KOPT-K1 (cell line): ENCODE results near the gene GPR132.
"Not testable (repeated sequence)": the region's sequence is repeated elsewhere in the genome, so short reads cannot be mapped to it uniquely, and the experiment has no call there.

Experiments used
- H3K27ac ChIP-seq: fragments of 200-600 bp; sonication (generic); 2 replicates; pipeline ENCODE4 v1.5.1; 2016; ENCODE audit warnings: antibody characterized with exemption, mild to moderate bottlenecking, low read depth, low read length; ENCODE audit not compliant: poor library complexity, severe bottlenecking
- H3K36me3 ChIP-seq: fragments of 200-600 bp; sonication (generic); 2 replicates; pipeline ENCODE4 v1.5.1; 2017; ENCODE audit warnings: antibody characterized with exemption, mild to moderate bottlenecking, low read length, moderate library complexity; ENCODE audit not compliant: insufficient read depth
- H3K9me3 ChIP-seq: fragments of 200-600 bp; sonication (generic); 2 replicates; pipeline ENCODE4 v1.5.1; 2017; ENCODE audit warnings: antibody characterized with exemption, low read length, mild to moderate bottlenecking; ENCODE audit not compliant: insufficient read depth, poor library complexity, severe bottlenecking

The GPR132 gene

DNA sequence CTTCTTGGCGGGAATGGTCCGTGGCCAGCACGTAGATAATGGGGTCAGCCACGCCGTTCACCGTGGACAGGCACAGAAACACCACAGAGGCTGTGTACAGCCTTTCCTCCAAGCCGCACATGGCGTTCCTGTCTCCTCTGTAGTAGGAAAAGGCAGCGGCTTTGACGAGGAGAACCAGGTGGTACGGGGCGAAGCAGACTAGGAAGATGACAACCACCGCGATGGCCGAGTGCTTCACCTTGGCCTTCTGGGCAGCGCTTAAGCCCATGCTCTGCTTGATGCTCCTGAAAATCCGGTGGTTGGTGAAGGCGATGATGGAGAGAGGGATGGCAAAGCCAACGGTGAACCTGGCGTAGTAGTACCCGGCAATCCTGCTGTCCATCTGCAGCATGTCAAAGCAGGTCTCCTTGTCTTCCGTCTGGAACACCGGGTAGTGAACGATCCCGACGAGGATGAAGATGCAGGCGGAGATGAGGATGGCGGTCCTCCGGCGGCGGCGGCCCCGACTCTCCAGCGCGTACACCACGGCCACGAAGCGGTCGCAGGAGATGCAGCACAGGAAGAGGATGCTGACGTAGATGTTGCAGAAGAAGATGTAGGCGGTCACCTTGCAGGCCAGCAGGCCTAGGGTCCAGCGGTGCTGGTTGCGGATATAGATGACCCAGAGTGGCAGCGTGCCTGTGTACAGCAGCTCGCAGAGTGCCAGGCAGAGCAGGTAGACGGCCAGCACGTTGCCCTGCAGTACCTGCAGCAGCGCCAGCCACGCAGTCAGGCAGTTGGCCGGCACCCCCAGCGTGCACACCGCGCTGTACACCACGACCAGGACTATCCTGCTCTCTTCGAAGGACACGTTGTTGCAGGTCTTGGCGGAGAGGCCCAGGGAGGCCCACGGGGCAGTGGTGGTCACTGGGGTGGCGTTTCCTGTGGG lies 13.8 kb downstream of the GPR132 start:
- no peaks in the 10 kb centered on the region for H3K36me3 ChIP-seq
- H3K9me3 ChIP-seq, result no peaks in the 10 kb centered on the region
- H3K27ac ChIP-seq, result no peak overlapping the region

DNA sequence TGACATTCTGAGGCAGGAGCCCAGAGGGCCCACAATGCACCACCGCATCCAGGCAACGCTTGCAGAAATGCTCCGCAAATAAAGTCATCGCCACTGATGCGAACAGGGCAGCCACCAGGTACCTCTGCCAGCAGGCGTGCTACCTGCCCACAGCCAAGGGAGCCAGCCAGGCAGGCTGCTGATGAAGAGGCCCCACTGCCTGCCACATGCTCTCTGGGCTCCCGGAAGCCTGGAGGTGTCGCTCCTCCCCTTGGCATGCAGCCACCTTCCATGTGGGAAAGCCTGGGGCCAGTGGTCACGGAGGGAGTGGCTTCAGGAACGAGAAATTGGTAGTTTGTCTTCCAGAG lies 14.7 kb downstream of the GPR132 start:
- no peaks in the 10 kb centered on the region for H3K36me3 ChIP-seq
- H3K27ac ChIP-seq, result no peak overlapping the region
- no peaks in the 10 kb centered on the region for H3K9me3 ChIP-seq

DNA sequence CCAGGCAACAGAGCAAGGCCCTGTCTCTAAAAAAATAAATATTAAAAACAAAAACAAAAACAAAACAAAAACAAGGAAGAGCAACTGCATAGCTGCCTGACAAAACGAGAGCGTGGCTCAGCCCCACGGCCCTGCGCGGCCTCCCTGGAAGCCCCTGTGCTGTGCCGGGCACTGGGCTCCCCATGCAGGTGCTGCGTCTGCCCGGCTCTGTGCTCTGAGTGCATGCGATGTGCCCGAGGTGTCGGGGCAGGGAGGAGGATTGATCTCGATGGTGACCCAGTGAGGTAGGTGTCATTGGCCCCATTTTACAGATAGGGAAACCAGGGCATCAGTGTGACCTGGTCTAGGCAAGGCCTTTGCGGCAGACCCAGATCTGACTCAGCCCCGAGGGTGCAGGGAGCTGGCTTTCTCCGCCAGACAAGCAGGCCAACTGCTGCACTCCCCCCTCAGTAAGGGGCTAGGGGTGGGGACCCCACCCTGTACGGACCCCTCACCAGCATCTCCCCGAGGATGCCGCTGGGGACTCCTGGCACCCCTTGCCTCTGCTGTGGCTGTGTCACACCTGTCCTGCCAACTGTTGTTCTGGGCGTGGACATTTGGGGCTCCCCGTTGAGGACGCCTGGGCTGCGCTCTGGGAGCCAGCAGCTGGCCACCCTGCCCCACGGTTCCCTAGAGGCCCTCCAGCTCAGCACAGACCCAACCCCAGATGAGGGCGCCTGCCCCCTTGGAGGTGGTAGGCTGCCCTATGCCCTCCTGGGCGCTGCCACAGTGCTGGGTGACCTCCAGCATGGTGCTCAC lies 15.3 kb downstream of the GPR132 start:
- Histone ChIP-seq H3K27ac (no peak overlapping the region), H3K9me3 (no peaks in the 10 kb centered on the region), H3K36me3 (no peaks in the 10 kb centered on the region)

DNA sequence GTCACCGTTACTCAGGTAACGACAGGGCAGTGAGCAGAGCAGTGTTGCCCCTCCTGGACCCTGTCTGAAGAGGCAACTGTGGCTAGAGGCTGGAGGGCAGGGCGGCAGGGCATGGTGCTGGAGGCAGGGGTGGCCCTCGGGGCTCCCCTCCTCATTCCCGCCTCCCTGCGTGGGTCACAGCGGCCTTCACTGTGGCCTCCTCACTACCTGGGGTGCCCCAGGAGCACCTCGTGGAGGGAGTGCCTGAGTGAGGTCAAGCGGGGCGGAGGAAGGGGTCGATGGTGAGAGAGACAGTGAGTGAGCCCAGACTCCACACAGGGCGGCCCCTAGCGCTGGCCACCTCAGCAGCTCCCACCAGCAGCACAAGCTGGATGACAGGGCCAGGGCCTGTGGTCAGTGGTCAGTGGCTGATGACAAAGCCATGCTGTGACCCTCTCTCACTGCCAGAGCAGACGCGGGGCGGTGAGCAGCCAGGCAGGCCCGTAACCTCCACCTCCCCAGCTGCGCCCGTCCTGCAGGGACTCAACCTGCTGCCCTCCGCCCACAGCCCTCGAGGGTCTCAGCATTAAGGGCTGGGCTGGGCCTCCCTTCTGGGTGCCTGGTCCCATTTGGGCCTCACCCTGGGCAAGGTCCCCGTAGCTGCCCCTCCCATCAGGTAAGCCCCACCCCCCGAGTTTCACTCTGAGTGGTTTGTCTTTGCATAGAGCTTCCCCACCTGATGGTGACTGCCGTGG lies 17.8 kb downstream of the GPR132 start:
- Histone ChIP-seq H3K9me3 (no peaks in the 10 kb centered on the region), H3K27ac (no peak overlapping the region), H3K36me3 (no peaks in the 10 kb centered on the region)

DNA sequence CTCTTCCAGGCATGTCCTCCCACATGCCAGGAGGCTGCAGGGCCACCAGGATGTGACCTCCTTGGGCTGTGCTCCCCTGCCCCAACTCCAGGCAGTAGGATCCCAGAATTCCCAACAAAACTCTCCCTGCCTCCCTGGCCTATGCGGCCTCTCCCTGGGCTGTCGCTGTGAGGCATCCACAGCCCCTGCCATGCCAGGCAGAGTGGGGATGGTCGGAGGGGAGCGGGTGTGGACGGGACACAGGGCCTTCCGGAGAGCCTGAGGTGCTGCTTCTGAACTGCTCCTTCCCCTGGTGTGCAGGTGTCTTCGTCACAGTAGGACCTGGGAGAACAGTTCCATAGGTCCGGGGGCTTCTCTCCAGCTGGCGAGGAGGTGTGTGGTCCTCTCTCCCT lies 18.3 kb downstream of the GPR132 start:
- Histone ChIP-seq H3K36me3 (no peaks in the 10 kb centered on the region), H3K9me3 (no peaks in the 10 kb centered on the region), H3K27ac (no peak overlapping the region)

DNA sequence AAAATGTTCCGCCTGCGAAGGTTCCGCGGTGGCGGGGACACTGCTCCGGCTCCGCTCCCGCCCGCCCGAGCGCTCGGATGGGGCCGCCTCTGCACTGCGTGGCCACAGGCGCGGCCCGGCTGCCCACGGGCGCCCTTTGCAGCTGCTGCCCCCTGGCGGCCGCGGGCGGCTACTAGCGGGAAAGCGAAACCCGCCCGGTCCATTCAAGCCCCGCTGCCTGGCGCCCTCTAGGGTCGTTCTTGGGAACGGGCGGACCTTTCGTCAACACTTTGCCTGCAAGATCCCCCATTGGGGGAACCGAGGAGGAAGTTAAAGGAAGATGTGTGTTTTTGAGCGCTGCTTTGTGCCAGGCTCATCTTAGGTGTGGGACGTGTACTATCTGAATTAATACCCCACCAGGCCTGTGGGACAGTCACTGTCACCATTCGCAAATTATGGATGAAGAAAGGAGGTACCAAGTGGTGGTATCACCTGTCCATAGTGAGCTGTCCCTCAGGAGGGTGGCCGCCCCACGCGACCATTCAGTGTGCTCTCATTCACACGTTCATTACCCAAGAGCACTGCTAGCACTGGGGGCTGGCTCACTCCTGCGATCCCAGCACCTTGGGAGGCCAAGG lies 19.4 kb downstream of the GPR132 start:
- Histone ChIP-seq H3K27ac (no peak overlapping the region), H3K9me3 (no peaks in the 10 kb centered on the region)

DNA sequence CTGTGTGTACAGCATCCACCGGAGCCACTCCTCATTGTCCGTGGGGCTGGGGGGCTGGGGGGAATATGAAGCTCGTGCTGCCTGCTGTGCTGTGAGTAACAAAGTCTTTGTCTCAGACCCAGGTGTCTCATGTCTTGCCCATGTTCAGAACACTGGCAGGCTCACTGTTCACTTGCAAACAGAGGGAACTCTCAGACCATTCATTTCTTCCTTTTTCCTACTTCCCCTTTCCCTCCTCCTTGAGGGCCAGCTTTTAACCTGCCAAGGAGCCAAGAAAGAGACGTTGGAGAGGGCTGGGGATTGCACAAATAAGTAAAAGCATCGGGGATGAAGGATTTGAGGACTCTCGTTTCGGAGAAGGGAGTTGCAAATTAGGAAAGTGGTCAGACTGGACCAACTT lies 21.6 kb downstream of the GPR132 start:
- H3K36me3 ChIP-seq, result no peaks in the 10 kb centered on the region
- no peak overlapping the region for H3K27ac ChIP-seq
- no peaks in the 10 kb centered on the region for H3K9me3 ChIP-seq

More for the DNA sequence above, 19.4 kb downstream of the GPR132 start:
- H3K36me3 ChIP-seq, result no peaks in the 10 kb centered on the region

DNA sequence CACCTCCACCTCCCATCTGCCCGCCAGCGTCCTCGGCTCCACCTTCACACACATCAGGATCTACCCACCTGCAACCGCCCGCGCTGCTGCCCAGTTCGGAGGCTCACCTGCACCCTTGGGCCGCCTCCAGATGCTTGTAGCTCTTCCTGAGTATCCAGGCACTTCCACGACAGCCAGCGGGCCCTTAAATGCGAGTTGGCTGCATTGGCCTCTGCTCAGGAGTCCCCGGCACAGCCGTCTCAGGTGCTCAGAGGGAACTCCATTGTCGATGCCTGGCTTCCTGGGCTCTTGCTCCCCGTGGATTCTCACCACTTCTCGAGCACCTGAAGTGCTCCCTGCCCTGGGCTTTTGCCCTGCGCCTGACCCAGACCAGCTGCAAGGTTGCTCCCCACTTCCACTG lies 22.4 kb downstream of the GPR132 start:
- no peaks in the 10 kb centered on the region for H3K36me3 ChIP-seq
- H3K9me3 ChIP-seq, result no peaks in the 10 kb centered on the region
- H3K27ac ChIP-seq, result no peak overlapping the region

DNA sequence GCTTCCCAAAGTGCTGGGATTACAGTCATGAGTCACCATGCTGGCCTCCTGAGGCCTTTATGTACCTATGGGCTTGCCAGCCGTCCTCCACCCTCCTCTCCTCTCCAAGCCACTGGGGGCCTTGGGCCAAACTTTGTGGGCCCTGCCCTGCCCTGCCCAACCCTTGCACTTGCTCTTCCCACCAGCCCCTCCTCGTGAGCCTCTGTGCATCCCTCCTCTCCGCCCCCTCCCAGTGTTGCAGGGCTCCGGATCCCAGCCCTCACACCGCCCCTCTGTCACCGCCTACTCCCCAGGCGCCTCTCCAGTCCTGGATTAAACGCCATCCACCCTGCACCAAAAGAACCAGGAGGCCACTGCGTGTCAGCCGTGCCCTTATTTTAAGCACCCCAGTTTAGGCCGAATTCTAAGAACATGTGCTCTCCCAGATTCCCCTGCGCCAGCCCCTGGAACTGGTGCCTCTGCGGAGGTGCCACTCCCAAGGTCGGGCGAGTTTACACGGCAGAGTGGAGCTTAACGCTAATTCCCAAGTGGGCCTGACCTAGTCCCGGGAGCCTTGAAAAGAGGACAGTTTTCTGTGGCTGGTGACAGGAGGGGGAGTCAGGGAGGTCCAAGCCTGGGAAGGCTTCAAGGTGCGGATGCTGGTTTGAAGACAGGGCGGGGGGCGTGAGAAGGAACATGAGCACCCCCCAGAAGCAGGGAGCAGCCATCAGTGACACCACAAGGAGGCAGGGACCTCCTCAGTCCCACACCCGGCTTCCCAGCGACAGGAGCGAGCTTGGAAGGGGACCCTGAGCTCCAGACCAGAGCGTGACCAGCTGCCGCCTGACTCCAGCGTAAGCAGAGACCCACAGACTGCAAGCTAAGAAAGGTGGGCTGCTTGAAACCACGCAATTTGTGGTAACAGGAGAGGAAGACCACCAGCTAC lies 23.1 kb downstream of the GPR132 start:
- no peak overlapping the region for H3K27ac ChIP-seq
- no peaks in the 10 kb centered on the region for H3K9me3 ChIP-seq
- no peaks in the 10 kb centered on the region for H3K36me3 ChIP-seq

DNA sequence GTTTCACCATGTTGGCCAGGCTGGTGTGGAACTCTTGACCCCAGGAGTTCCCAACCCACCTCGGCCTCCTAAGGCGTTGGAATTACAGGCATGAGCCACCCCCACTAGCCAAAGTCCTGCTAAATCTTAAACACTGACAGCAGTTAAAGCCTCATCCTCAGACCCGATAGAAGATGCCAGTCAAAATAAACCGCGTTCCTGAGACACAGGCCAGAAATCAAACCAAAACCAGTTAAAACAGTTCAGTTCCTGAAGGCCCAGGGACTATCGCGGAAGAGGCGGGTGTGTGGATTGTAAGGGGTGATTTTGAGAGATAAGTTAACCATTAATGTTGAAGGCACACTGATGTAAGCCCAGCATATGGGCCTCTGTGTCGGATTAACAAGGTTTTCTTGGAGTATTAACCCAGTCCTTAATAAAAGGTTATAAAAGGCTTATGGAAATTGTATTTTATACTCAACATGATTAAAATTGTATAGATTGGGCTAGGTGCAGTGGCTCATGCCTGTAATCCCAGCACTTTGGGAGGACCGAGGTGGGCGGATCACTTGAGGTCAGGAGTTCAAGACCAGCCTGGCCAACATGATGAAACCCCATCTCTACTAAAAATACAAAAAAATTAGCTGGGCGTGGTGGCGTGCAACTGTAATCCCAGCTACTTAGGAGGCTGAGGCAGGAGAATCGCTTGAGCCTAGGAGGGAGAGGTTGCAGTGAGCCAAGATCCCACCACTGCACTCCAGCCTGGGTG lies 25.6 kb downstream of the GPR132 start:
- H3K36me3 ChIP-seq, result no peaks in the 10 kb centered on the region
- no peak overlapping the region for H3K27ac ChIP-seq
- H3K9me3 ChIP-seq, result no peaks in the 10 kb centered on the region

DNA sequence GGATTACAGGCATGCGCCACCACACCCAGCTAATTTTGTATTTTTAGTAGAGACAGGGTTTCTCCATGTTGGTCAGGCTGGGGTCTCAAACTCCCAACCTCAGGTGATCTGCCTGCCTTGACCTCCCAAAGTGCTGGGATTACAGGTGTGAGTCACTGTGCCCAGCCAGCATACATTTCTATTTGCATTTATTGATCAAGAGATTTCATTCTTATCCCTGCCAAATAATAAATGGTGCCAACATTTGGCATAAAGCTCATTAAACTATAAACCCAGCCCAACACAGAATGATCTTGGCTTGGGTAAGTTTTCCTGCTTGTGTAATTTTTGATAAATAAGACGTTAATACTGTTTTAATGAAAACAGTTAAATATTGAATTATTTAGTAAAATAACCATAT lies 29.6 kb downstream of the GPR132 start:
- H3K9me3 ChIP-seq, H3K36me3 ChIP-seq, H3K27ac ChIP-seq: not testable (repeated sequence)

DNA sequence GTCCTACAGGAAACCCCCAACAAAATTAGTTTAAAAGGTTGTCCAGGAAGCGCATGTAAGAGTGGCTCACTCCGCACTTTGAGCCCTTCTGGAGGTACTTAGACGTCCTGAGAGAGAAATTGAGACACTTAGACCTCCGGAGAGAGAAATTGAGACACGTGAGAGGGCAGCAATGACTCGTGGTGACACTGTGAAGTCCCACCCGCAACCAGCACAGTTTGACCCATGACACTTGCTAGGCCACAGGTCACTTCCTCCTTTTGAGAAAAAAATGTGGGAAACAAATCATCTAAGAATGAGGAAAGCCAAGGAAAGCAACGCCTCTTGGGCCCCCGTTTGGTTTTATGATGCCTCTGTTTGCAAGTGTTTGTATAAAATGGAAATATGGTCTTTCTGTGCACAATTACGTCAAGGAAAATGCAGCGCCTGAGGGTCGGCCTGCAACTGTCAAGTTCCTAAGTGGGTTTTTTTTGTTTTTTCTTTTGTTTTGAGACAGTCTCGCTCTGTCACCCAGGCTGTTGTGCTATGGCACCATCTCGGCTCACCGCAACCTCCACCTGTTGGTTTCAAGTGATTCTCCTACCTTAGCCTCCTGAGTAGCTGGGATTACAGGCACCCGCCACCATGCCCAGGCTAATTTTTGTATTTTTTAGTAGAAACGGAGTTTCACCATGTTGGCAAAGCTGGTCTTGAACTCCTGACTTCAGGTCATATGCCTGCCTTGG lies 30.8 kb downstream of the GPR132 start:
- no peaks in the 10 kb centered on the region for H3K36me3 ChIP-seq
- no peak overlapping the region for H3K27ac ChIP-seq
- H3K9me3 ChIP-seq, result no peaks in the 10 kb centered on the region

DNA sequence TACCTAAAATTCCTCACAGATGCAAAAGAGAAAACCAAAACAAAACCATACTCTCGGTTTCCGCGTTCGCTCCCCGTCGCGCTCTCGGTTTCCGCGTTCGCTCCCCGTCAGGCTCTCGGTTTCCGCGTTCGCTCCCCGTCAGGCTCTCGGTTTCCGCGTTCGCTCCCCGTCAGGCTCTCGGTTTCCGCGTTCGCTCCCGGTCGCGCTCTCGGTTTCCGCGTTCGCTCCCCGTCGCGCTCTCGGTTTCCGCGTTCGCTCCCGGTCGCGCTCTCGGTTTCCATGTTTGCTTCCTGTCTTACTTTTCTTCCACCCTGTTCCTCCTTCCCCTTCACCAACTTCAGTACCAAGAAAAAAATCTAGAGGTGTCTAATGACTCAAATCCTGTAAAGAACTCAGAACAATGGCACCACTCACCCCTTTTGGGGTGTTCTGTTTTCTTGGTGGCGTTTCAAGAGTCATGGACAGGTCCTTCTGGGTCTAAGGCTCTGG lies 31.8 kb downstream of the GPR132 start:
- not testable (repeated sequence) for H3K36me3 ChIP-seq, H3K9me3 ChIP-seq, H3K27ac ChIP-seq
